ENCODE data around the gene DPYSL5. TPM values are rescaled to one million over a fixed set of nuclear protein-coding genes. Genes with fewer than 3 reads are reported as not detected.
"Not testable (repeated sequence)": the region's sequence is repeated elsewhere in the genome, so short reads cannot be mapped to it uniquely, and the experiment has no call there.

DPYSL5 gene
- total RNA-seq, 1 donor from 2014 or later, result not detected

GRCh38 chr2:26899500-26900164 is 51.7 kb downstream of the DPYSL5 start:
- no peak for DNase-seq (ENCODE audit: extremely low read depth, low read depth, low spot score)

- DNase-seq (ENCODE audit: extremely low read depth, low read depth, low spot score), result no peak
These were observed 52.9 kb downstream of the DPYSL5 start for GRCh38 chr2:26900831-26901321.

DNA sequence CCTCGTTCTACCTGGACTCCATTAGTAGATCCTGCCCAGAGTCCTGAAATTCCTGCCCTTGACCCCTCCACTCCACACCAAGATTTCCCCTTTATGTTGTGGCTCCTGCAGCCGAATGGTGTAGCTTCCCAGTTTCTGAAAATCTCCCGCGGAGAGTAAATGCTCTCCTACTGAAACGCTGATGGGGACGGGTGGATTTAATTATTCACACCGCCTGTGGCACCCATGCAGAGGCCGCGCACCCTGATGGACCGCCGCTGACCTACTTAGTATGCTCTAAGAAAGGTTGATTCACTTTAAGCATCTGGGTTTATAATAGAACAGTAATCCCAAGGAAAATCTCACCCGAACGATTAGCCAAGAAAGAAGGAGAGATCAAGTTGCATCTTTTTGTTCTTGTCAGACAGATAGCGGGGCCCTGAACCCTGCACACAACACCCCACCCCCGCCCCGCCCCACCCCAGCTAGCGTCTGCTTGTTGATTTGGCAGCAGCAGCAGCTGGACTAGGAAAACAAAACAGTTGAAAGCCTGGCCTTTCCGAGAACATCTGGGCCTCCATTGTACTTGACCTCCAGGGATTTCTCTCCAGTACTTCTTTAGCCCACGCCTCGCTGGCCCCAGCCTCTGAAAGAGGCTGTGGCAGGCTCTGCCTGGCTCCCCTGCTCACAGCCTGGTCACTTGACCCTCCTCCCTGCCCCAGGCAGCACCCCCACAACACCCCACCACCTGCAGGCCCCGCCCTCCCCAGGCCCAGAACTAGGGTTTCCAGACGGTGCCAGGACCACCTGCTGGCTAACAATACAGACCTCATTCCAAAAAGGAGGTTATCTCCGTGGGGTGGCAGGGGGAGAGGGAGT is 53.6 kb downstream of the DPYSL5 start:
- no peak for DNase-seq (ENCODE audit: extremely low read depth, low read depth, low spot score)

DNA sequence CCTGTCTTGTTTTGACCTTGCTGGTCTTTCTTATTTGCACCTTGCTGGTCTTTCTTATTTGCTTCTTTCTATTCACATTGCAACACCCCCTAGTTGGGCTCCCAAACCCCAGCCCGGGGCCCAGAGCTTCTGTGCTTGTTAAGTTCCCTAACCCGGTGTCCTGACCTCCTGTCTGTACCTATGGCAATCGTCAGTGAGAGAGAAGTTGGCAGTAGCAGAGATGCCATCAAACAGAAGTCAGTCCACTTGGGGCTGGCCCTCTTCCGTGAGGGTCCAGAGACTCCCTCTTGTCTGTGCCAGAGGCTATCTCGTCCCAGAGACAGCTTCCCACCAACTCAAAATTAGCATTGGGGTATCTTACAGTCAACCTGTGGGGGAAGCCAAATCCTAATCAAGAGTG is 55.7 kb downstream of the DPYSL5 start:
- no peak for DNase-seq (ENCODE audit: extremely low read depth, low read depth, low spot score)

DNA sequence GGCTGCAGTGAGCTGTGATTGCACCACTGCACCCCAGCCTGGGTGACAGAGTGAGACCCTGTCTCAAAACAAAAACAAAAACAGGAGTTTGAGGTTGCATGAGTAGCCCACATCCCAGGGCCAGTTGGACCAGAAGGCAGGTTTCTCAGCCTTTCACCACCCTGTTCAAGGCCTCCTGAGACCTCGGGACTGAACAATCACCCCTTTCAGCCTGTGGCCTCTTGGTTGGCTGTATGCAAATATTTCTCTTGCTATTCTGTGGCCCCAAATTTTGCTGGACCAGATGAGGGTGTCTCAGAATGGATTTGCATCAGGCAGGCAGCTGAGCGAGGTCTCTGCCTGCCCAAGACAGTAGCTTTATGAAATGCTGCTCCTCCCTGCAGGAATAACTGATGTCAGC is 56.9 kb downstream of the DPYSL5 start:
- no peak for DNase-seq (ENCODE audit: extremely low read depth, low read depth, low spot score)

GRCh38 chr2:26905341-26906198 is 57.6 kb downstream of the DPYSL5 start:
- no peak for DNase-seq (ENCODE audit: extremely low read depth, low read depth, low spot score)

DNA sequence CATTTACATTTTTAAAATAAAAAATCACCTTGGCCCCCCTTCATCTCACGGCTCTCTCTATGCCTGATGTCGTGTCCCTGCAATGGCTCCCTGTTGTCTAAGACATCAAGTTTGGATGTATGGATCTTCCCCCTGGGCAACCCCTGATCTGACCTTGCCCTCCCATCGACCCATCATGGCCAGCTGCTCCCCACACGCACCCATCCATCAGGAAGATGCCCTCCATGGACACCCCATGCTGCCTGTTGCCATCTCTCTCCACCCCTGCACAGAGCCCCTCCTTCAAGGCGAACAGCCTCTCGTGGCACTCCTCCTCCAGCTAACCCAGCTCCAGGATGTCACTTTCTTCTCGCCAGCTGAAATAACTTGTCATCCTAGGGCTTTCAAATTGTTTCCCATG is 59.5 kb downstream of the DPYSL5 start:
- no peak for DNase-seq (ENCODE audit: extremely low read depth, low read depth, low spot score)

GRCh38 chr2:26910176-26910575 is 62.2 kb downstream of the DPYSL5 start:
- DNase-seq (ENCODE audit: extremely low read depth, low read depth, low spot score), result no peak

- no peak for DNase-seq (ENCODE audit: extremely low read depth, low read depth, low spot score)
These were observed 64.3 kb downstream of the DPYSL5 start for GRCh38 chr2:26911911-26912861.

GRCh38 chr2:26913606-26913998 is 65.7 kb downstream of the DPYSL5 start:
- DNase-seq (ENCODE audit: extremely low read depth, low read depth, low spot score), result no peak

GRCh38 chr2:26913999-26914658 is 66.2 kb downstream of the DPYSL5 start:
- no peak for DNase-seq (ENCODE audit: extremely low read depth, low read depth, low spot score)

DNA sequence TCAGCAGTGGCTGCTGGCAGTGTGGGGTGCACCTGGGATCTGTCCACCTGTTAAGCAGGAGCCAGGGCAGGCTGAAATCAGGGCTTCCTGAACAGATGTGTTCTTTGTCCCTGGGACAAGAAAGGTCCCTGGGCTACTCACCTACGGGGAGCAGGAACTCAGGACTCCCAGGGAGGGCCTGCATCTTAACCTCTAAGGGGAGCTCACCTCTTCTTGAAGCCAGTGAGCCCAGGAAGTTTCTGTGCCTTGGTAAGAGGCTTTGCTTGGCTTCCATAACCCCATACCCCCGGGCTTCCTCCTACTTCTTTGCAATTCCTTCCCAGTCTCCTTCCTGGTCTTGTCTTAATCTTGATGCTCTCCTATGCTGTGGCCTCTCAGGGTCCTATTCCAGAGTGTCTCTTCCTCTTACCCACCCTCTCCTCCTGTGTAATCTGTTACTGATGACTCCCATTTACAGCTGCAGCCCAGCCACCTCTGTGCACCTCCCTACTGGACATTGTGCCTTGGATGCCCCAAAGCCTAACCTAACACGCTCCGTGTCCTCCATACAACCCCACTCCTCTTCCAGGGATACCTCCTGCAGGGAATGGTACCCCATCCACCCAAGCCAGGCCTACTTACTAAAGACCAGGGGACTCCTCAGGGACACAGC is 66.9 kb downstream of the DPYSL5 start:
- no peak for DNase-seq (ENCODE audit: extremely low read depth, low read depth, low spot score)

- no peak for DNase-seq (ENCODE audit: extremely low read depth, low read depth, low spot score)
These were observed 67.4 kb downstream of the DPYSL5 start for GRCh38 chr2:26915316-26915715.

DNA sequence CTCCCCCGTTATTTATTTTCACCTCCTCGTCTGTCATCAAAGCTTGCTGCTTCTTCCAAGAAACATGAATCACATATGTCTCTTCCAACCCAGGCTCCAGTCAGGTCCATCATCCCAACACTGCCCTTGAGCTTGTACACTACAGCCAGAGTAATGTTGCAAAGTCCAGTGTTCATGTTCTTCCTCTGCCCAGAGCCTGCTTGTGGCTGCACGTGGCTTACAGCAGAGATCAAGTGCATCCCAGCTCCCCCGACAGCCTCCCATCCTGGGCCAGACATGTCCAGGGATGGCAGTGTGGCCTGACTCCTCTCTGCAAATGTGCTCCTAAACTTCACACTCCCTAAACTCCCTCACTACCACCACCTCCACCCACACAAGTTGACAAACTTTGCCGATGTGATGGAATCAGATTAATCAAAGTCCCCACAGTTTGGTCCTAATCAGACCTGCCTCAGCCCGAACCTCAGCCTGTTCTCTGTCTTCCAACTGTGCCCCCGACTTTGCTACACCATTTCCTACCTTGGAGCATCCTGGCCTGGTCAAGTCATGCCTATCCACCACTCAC is 68.3 kb downstream of the DPYSL5 start:
- no peak for DNase-seq (ENCODE audit: extremely low read depth, low read depth, low spot score)

- DNase-seq (ENCODE audit: extremely low read depth, low read depth, low spot score), result no peak
These were observed 69.4 kb downstream of the DPYSL5 start for GRCh38 chr2:26917135-26917836.

DNA sequence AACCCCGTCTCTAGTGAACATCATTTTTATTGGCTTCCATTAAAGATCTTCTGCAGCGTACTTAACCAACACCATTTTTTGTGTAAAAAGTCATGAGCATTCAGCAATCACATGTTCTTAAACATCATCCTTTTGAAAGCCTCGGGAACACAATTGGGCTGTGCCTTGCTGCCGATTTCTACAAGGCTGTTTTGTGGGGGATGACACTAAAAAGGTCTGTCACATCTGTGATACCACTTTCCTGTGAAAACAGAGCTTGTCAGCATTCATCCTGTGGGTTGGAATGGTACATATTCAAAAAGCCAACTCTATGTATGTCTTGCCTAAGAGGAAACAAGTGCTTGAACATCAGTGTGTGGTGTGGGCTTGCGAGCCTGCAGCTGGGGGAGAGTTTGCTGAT is 73.4 kb downstream of the DPYSL5 start:
- no peak for DNase-seq (ENCODE audit: extremely low read depth, low read depth, low spot score)

DNA sequence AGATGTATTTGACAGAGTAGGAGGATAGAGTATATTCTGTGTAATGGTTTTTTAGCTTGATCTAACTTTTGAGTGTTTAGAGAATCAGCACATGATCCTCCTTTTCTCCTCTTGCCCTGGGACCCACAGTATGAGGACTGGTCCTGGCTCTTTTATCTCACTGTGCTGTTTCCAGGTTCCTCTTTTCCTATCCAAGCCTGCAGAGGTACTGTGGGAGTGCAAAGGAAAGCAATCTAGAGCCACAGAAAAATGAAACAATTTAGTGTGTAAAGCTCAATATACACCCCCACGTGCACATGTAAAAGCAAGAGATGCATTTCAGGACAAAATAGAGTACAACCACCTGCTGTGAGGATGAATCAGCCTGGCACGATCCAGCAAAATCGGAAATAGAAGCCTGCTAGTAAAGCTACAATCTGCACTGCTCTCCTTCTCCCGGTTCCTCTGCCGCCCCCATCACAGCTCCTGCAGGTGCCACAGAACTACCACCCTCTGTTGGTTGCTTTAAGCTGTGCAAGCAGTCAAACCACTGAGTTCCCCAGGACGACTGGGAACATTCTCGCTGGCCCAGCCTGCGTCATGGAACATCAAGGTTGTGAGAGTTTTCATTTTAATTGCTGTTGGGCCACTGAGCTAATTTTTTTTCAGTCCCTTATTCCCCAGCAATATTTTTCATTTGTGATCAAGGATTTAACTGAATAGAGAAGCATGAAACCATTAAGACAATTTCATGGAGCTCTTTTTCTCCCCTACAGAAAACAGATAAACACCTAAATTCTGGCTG is 74.7 kb downstream of the DPYSL5 start:
- no peak for DNase-seq (ENCODE audit: extremely low read depth, low read depth, low spot score)

GRCh38 chr2:26923189-26923466 is 75.2 kb downstream of the DPYSL5 start:
- not testable (repeated sequence) for DNase-seq (ENCODE audit: extremely low read depth, low read depth, low spot score)

Measured in glomerular endothelial cell (primary cell).